ENCODE measurements around the gene GBP3. TPM values are rescaled to one million over a fixed set of nuclear protein-coding genes. Genes with fewer than 3 reads are reported as not detected.
A peak's percentile ranks its signal among the peaks of the same experiment; 100 is the strongest.
"Not testable (repeated sequence)": the region's sequence is repeated elsewhere in the genome, so short reads cannot be mapped to it uniquely, and the experiment has no call there.

The GBP3 gene
- polyA plus RNA-seq, 1 experiment, result 81.0 TPM

GRCh38 chr1:88983791-88984559 is 38.7 kb downstream of the GBP3 start:
- CTCF ChIA-PET, result interaction anchor here (0.7 to 3.3 kb wide), 14 partner anchors 9 to 740 kb away, joined by 3 to 35 read pairs (median 5); no protein-coding TSS in a partner anchor
- H3K4me3 ChIP-seq (ENCODE audit: low read depth, low read length), result no peak overlapping the region
- H3K36me3 ChIP-seq (ENCODE audit: control insufficient read depth, insufficient read depth, low read length), result no peaks in the 10 kb centered on the region; the same call in 1 of the 2 replicates
- TF ChIP-seq, protein P1, sequence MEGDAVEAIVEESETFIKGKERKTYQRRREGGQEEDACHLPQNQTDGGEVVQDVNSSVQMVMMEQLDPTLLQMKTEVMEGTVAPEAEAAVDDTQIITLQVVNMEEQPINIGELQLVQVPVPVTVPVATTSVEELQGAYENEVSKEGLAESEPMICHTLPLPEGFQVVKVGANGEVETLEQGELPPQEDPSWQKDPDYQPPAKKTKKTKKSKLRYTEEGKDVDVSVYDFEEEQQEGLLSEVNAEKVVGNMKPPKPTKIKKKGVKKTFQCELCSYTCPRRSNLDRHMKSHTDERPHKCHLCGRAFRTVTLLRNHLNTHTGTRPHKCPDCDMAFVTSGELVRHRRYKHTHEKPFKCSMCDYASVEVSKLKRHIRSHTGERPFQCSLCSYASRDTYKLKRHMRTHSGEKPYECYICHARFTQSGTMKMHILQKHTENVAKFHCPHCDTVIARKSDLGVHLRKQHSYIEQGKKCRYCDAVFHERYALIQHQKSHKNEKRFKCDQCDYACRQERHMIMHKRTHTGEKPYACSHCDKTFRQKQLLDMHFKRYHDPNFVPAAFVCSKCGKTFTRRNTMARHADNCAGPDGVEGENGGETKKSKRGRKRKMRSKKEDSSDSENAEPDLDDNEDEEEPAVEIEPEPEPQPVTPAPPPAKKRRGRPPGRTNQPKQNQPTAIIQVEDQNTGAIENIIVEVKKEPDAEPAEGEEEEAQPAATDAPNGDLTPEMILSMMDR (IDR thresholded peaks at IDR 0.05; ENCODE audit: insufficient read depth, low read depth, low read length), result peak; percentile 66
- H3K27me3 ChIP-seq (ENCODE audit: control insufficient read depth, insufficient read depth, low read length), result no peaks in the 10 kb centered on the region
- POLR2A ChIA-PET, result interaction anchor here (1.2 kb wide), 1 partner anchor 327 kb away, joined by 3 read pairs; no protein-coding TSS in a partner anchor
- DNase-seq (ENCODE audit: low read depth), result no peak

DNA sequence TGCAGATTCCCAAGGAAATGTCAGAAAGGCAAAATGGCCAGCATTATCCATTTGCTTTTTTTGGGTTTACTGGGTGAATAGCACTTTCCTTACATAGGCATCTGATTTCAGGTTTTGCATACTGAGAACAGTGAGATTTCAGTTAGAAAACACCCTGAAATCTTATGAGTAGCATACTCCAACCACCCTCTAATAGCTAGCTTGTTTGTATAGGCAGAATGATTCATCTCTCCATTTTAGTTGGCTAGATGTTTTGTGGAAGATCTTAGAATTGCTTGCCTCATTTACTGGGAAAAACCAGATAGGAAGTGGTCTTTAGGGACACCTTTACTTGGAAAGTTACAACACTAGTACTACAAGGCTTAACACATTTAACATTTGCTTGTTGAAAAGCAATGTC is 40.6 kb downstream of the GBP3 start:
- ChIA-PET POLR2A (no interaction called here), CTCF (interaction anchor here (1.1 to 1.8 kb wide), 3 partner anchors 9 to 469 kb away, joined by 3 to 6 read pairs (median 3); no protein-coding TSS in a partner anchor)
- Histone ChIP-seq H3K4me3 (ENCODE audit: low read depth, low read length) (no peak overlapping the region), H3K36me3 (ENCODE audit: control insufficient read depth, insufficient read depth, low read length) (no peaks in the 10 kb centered on the region), H3K27me3 (ENCODE audit: control insufficient read depth, insufficient read depth, low read length) (no peaks in the 10 kb centered on the region)
- TF ChIP-seq, protein P1 (IDR thresholded peaks at IDR 0.05; ENCODE audit: insufficient read depth, low read depth, low read length), result no peak
- no peak for DNase-seq (ENCODE audit: low read depth)

DNA sequence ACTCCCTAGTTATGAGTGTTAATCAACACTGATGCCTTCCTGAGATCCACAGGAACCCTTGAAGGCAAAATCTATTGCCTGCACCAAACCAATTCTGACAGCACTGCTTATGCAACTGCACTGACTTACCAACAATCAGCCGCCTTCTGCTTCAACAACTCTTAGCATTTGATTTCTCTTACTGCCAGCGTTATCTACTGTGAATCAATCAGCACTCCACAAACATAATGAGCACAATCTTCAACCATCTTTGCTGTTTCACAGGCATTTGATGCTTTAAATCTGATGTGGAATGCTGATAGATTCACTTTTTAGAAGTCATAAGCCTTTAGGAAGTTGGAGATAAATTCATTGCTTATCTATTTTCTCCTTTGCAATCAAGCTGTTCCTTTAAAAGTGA is 41.2 kb downstream of the GBP3 start:
- DNase-seq (ENCODE audit: low read depth); H3K36me3 ChIP-seq (ENCODE audit: control insufficient read depth, insufficient read depth, low read length); H3K4me3 ChIP-seq (ENCODE audit: low read depth, low read length); POLR2A ChIA-PET; H3K27me3 ChIP-seq (ENCODE audit: control insufficient read depth, insufficient read depth, low read length): not testable (repeated sequence)
- CTCF ChIA-PET, result interaction anchor here (1.1 to 1.8 kb wide), 3 partner anchors 9 to 469 kb away, joined by 3 to 6 read pairs (median 3); no protein-coding TSS in a partner anchor

DNA sequence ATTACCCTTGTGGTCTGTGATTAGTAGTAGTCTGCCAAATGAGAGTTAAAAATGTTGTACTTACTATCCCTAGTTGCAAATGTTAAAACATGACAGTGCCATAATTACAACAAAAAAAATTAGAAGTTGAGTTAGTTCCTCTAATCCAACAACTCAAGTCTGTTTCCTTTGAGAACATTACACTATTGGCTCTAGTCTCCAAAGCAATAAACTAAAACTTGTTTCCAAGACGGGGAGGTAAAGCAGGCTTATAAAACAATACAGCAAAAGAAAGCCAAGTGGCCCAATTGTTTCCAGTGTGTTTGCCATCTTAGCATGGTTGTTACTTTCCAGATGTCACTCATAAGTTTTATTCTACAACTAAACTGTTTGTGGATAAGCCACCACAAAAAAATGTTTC is 41.8 kb downstream of the GBP3 start:
- no peak for DNase-seq (ENCODE audit: low read depth)
- Histone ChIP-seq H3K36me3 (ENCODE audit: control insufficient read depth, insufficient read depth, low read length) (no peaks in the 10 kb centered on the region), H3K4me3 (ENCODE audit: low read depth, low read length) (no peak overlapping the region), H3K27me3 (ENCODE audit: control insufficient read depth, insufficient read depth, low read length) (no peaks in the 10 kb centered on the region)
- TF ChIP-seq, protein P1 (IDR thresholded peaks at IDR 0.05; ENCODE audit: insufficient read depth, low read depth, low read length), result no peak
- POLR2A ChIA-PET, result no interaction called here
- CTCF ChIA-PET, result interaction anchor here (1.1 to 1.8 kb wide), 3 partner anchors 8 to 470 kb away, joined by 3 to 6 read pairs (median 3); no protein-coding TSS in a partner anchor

DNA sequence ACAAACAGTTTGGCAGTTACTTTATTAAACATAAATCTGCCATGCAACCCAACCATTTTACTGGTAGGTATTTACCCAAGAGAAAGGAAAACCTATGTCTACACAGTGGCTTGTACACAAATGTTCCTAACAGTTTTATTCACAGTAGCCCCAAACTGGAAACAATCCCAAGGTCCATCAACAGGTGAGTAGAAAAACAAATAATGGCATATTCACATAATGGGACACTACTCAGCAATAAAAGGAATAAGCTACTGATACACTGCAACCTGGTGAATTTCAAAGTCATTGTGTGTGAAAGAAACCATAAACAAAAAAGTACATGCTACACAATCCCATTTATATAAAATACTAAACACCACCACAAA is 42.9 kb downstream of the GBP3 start:
- CTCF ChIA-PET, result no interaction called here

More for the DNA sequence above, 42.9 kb downstream of the GBP3 start:
- no peak for DNase-seq (ENCODE audit: low read depth)
- TF ChIP-seq, protein P1 (IDR thresholded peaks at IDR 0.05; ENCODE audit: insufficient read depth, low read depth, low read length), result no peak
- H3K27me3 ChIP-seq (ENCODE audit: control insufficient read depth, insufficient read depth, low read length), result no peaks in the 10 kb centered on the region
- POLR2A ChIA-PET, result no interaction called here
- H3K4me3 ChIP-seq (ENCODE audit: low read depth, low read length), result no peak overlapping the region
- H3K36me3 ChIP-seq (ENCODE audit: control insufficient read depth, insufficient read depth, low read length), result no peaks in the 10 kb centered on the region
